NCI-H82 treated with DMSO at 0.1 percent for 48 hours (cell line): ENCODE results near the gene WDR26.
"Not testable (repeated sequence)": the region's sequence is repeated elsewhere in the genome, so short reads cannot be mapped to it uniquely, and the experiment has no call there.

Experiments
- DNase-seq: peaks from one replicate; lab custom pipeline; 2025; ENCODE audit not compliant: unreplicated experiment; lab: John Stamatoyannopoulos, UW

The WDR26 gene

DNA sequence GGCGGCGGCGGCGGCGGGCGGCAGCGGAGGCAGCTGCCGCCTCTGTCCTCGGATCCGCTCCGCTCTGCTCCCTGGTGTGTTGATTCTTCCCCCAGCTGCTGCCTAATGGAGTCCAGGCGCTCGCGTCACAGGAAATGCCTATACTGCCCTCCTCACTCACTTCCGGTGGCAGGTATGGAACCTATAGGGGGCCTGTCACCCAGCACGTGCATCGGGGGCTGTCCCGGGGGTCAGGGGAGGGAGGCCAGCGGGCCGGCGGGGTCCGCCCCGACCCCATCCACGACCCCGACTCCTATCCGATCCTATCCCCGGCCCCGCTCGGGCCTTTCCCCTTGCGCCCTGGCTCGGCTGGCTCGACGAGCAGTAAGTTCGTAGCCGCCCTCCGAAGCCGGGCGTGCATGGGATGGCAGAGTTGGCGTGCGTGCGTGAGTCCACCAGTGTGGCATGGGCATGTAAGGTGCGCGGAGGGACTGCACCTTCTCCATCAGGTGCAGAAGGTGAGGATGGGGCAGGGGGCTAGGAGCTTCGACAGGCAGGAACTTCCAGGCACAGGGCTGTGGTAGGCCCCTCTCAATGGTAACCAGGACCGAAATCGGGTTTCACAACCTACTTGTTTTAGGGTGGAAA lies at the start of gene WDR26:
Gene WDR26, minus strand, starts transcription at position 107 of the 627 bp plus-strand sequence.
- peak; percentile 75 for DNase-seq

DNA sequence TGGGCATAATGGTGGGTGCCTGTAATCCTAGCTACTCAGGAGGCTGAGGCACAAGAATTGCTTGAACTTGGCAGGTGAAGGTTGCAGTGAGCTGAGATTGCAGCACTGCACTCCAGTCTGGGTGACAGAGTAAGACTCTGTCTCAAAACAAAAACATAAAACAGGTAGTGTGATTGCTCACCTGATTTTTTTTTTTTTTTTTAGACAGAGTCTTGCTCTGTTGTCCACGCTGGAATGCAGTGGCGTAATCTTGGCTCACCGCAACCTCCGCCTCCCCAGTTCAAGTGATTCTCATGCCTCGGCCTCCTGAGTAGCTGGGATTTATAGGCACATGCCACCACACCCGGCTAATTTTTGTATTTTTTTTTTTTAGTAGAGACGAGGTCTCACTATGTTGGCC lies 48.6 kb upstream of the WDR26 start:
- not testable (repeated sequence) for DNase-seq

DNA sequence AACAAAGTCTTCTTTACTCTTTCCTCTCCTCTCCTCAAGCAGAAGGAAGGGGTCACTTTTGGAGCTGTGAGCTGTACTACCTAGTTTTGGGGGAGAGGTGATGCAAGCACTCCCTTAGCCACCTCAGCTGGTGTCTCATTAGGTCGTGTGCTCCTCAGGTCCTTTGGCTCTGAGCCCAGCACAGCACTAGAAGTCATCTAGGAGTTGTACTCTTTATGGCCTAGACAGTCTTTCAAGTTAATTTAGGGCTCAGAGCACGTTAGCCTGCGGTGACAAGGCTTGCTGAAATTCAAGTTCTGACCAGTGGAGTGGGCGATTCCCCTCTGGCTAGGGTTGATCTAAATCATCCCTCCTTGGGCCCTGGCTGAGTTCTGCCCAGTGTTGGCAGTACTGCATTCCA lies 48.0 kb upstream of the WDR26 start:
- no peak for DNase-seq

DNA sequence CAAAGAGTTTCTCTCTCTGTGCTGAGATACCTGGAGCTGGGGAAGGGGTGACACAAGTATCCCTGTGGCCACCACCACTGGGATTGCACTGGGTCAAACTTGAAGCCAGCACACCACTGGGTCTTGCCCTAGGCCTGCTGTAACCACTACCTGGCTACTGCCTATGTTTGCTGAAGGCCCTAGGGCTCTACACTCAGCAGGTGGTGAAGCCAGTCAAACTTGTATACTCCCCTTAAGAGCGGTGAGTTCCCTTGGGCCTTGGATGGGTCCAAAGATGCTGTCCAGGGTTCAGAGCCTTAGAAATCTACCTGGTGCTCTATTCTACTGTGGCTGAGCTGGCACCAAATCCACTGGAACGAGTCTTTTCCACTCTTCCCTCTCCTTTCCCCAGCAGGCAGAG lies 47.0 kb upstream of the WDR26 start:
- no peak for DNase-seq

DNA sequence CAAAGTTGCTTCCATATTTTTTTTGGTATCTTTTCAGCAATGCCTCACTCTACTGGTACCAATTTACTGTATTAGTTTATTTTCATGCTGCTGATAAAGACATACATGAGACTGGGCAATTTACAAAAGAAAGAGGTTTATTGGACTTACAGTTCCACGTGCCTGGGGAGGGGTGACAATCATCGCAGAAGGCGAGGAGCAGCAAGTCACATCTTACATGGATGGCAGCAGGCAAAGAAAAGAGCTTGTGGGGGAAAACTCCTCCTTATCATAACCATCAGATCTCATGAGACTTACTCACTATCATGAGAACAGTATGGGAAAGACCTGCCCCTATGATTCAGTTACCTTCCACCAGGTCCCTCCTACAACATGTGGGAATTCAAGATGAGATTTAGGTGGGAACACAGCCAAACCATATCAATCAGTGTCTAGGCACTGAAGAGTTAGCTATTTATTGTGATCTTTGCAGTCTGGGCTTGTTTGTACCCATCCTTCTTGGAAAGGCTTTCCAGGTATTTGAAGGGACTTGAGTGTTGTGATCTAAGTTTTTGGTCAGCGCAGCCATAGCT lies 46.4 kb upstream of the WDR26 start:
- not testable (repeated sequence) for DNase-seq

DNA sequence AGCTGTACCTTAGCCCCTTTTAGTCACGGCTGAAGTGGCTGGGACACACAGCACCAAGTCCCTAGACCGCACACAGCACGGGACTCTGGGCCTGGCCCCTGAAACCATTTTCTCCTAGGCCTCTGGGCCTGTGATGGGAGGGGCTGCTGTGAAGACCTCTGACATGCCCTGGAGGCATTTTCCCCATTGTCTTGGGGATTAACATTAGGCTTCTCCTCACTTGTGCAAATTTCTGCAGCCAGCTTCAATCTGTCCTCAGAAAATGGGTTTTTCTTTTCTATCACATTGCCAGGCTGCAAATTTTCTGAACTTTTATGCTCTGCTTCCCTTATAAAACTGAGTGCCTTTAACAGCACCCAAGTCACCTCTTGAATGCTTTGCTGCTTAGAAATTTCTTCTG lies 45.6 kb upstream of the WDR26 start:
- not testable (repeated sequence) for DNase-seq

DNA sequence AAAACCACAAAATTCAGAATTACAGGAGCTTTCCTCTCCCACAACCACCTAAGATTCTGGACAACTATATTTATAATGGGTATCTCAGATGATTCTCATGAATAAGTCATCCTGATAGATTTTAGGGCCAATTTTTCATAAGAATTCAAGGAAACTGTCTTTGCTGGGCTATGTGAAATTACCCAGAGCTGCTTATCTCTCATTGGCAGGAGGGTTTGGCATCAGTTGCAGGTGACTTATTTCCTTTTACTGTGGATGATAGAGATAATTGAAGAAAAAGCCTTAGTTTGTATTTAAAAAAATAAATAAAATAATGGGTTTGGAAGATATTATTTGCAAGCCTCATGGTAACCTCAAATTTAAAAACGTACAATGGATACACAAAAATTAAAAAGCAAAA lies 38.2 kb upstream of the WDR26 start:
- DNase-seq = no peak

DNA sequence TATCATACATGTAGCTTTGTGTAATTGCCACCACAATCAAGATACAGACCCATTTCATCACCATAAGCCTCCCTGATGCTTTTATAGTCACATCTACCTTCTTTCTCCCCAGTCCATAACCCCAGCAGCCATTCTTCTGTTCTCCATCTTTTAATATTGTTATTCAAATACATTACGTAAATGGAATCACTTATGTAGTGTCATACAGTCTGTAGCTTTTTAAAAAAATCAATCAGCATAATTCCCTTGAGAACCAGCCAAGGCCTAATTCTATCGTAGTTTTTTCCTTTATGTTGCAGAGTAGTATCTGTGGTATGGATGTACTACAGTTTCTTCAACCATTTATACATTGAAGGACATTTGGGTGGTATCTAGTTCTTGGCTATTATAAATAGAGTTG lies 31.6 kb upstream of the WDR26 start:
- no peak for DNase-seq

DNA sequence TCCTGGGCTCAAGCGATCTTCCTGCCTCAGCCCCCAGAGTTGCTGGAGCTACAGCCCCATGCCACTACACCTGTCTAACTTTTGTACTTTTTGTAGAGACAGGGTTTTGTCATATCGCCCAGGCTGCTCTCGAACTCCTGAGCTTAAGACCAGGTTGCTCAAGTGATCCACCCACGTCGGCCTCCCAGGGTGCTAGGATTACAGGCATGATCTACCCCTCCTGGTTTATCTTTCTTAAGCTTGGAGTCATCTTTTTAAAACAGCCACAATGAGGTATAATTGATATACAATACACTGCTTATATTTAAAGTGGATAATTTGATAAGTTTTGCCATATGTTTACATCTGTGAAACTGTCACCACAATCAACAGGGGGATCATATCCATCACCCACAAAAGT lies 25.4 kb upstream of the WDR26 start:
- no peak for DNase-seq

DNA sequence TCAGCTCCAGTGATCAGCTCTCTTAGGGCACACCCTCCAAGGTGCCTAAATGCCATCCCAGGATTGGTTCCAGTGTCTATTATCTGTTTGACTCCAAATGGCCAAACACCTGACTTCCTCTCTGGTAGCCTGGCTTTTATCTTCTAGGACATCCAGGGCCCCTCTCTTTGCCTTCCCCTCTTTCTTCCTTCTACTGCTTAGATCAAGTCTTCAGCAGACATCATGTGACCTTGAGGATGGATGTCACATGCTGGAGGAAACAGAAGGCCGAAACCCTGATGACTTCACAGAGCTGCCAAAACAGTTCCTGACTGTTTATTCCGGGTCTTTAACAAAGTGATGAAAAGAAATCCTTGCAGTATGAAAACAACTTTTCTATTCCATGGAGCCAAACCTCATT lies 24.4 kb upstream of the WDR26 start:
- no peak for DNase-seq

DNA sequence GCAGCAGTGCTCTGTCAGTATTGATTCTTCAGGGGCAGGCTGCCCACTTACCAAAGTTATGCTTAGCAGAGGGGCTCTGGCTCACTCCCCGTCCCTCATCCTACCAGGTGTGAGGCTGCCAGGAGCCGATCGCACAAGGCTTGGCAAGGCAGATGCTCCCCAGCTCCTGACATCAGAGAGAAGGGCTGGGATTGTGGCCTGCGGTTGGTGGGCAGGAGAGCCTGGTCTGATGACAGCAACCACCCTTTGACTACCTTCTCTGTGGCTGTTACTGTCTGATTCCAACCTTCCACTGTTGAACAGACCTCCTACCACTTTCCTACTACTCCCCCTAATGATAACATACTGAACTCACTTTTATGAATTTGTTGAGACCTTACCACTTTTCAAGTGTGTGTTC lies 23.7 kb upstream of the WDR26 start:
- no peak for DNase-seq

DNA sequence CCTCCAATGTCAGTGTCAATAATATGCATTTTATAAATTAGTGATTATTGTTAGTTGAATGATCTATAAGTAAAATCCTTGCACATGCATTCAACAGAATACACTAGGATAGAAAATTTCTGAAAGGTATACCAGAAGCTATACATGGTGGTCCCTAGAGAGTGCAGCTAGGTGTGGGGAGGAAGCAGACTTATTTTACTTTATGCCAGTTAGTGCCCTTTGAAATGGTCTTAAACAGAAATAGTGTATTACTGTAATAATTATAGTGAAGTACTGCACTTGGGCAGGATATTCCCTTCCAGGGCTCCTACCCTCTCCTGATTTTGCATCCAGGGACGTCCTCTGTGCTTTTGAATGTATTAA lies 23.2 kb upstream of the WDR26 start:
- no peak for DNase-seq

DNA sequence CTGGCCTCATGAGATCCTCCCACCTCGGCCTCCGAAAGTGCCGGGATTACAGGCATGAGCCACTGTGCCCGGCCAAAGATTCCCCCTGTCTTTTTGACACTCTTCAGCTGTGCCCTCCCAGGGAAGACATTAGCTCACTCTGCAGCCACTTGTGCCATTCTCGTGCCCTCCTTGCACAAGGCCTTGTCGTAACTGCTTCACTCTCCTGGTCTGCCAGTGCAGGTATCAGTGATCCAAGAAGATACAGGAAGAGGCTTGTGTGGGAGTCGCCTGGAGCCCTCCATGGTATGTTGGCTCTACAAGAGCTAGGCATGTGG lies 22.0 kb upstream of the WDR26 start:
- no peak for DNase-seq

DNA sequence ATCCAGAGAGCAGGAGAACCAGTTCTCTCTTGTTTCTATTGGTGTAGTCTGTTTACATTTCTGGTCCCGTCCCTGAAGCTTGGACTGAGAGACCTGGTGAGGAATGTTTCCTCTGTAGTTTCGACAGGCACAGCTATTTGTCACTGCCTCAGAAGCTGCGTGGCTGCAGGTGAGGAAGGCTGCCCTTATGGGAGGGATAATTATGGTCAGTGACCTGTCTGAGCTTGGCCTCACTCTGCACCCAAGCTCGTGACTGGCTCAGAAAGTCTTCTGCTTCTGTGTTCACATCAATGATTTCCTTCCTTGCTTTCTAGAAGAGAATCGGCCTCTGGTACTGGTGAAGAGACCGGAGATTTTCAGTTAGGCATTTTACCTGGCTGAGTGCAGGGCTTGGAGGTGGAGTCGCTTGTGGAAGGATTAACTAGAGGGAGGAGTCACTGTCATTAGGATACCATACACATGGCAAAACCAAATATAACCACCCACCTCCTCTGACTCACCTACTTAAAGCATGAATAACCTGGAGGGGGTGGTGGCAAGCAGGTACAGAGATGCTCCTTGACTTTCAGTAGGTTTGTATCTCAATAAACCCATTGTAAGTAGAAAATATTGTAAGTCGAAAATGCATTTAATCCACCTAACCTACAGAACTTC lies 19.9 kb upstream of the WDR26 start:
- no peak for DNase-seq

DNA sequence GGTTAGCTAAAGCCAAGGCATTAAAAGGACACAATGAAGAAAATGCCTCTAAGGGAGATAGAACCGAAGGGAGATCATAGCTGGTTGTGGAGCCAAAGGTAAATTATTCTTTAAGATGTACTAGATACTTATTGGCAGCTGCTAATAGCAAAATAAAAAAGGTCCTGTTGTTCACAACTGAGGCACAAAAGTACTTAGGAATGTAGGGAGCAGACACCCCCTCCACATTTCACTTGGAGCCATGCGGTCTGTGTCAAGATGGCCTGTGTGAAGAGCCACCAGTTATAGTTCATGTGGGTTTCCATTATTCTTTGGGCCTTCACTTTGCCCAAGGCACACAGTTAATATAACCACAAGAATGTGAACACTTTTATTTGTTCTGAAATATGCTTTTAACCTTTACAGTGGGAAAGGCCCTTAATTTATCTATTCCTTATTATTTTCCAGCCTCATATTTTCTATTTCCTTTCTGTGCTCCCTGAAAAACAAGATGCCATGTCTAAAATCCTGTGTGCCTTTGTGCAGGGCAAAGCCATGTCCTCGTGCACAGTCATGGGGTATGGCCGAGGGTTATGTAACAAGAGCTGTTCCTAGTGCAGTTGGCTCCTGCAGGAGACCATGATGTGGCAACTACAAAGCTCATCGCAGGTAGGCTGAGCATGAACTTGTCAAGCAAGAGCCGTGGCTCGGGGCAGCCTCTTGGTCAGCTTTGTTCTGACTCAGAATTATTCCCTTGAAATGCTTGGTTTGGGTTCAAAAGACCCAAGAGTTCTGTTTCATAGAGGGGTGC lies 16.2 kb upstream of the WDR26 start:
- no peak for DNase-seq

DNA sequence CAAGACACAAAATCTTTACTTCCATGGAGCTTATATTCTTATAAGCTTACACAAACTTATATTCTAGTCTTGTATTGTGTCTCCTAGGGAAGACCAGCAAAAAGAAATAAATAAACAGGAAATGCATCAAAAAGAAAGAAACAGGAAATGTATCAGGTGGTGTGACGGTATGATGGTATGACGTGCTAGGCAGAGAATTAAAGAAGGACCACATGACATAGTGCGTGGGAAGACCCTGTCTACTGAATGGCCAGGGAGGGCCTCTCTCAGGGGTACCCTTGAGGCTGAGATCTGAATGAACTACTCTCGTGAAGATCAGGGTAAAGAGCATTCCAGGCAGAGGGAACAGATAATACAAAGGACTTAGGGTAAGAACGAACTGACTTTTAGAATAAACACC lies 15.6 kb upstream of the WDR26 start:
- no peak for DNase-seq

DNA sequence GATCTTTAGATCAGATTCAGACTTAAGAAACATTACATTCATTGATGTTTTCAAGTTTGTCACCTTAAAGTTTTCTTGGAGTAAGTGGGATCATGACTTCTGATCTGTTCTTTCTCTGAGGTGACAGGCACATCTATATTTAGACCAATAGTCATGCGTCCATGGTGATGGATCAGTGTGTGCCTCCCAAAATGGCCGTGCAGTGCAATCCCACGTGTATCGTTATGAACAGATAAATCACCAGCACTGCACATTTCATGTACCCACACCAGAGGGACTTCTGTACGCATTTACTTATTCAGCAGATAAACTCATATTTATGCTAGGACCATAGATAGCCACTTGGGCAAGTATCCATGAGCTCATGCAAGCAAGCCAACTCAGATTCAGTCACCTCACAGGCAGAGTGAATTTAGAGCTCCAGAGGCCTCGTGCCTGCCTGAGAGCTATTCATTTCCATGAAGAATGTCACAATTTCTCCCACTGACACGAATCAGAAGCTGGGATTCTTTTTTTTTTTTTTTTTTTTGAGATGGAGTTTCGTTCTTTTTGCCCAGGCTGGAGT lies 13.9 kb upstream of the WDR26 start:
- no peak for DNase-seq

DNA sequence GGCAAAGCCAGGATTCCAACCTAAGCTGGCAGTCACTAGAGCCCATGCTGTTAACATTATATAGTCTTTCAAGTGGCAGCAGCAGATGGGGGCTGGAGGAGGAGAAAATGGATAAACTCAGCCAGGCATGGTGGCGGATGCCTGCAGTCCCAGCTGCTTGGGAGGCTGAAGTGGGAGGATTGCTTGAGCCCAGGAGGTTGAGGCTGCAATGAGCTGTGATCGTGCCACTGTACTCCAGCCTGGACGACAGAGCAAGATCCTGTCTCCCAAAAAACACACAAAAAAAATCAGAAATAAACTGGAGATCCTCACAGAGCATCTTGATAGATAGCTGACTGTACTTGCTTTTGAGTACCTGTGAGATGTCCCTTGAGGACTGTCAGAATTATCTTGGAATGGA lies 13.4 kb upstream of the WDR26 start:
- no peak for DNase-seq

DNA sequence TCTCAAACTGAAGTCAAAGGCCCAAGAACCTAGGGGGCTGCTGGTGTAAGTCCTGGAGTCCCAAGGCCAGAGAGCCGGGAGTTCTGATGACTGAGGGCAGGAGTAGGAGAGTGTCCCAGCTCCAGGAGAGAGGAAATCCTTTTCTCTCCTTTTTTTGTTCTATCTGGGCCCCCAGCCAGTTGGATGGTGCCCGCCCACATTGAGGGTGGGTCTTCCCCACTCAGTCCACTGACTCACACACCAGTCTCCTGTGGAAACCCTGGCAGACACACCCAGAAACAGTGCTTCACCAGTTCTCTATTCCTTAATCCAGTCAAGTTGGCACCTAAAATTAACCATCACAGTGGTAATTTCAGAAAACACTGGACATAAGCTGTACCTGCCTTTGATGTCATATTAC lies 12.7 kb upstream of the WDR26 start:
- DNase-seq = no peak

DNA sequence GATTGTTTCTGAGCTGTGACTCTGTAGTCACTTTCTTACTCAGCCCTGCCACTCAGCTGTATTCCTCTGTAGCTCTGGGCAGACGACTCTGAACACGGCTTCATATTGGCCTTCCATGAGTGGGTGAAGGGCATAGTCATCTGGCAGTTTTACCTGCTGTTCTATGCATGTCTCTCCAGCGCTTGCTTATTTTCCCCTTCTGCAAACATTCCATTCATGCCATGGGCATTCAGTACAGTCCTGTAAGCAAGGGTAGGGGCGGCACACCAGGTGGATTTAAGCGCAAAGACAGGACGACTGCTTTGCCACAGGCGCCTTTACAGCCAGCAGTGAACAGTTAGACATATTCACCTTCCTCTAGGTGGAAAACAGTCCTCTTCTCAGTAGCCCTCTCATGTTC lies 4.4 kb upstream of the WDR26 start:
- DNase-seq = no peak

DNA sequence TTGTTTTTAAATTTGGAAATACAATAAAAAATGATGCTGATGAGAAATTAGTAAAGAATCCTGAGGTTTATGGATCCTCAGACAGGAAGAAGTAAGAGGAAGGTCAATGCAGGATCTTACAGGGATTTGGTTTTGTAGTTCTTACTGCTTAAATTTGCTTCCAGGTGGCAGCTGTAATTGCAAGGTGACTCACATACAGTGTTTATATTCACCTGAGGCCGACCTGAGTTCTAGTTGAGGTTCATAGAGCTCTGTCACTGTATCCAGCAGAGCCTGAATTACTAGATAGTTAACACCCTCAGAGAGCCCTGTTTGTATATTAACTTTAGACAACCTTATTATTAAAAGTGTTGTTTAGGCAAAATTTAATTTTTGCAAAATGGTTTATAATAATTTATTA lies 1.4 kb upstream of the WDR26 start:
- DNase-seq = no peak

DNA sequence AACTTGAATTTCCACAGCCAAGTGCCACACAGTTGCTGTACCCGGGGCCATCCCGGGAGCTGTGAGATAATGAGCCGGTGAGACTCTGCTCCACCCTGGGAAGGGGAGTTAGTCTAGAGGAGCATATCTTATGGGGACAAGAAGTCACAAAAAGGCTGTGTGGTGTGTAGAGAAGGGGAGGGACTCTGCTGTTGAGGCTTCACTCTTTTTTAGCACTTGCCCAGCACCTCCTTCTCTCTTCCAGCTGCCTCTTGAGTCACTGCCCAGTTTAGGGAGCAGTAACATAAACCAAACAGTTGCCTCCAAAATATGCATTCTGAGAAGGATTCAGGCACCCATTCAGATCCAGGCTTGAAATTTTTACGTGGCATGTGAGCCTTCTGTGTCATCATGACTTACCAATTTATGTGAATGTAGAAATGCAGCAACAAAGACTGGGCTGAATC lies 744 bp upstream of the WDR26 start:
- no peak for DNase-seq
